ENCODE results near the gene BPIFB2.

Gene BPIFB2

GRCh38 chr20:33009214-33010132 is 2.0 kb downstream of the BPIFB2 start:
- DNase-seq, result peak; percentile 22

DNA sequence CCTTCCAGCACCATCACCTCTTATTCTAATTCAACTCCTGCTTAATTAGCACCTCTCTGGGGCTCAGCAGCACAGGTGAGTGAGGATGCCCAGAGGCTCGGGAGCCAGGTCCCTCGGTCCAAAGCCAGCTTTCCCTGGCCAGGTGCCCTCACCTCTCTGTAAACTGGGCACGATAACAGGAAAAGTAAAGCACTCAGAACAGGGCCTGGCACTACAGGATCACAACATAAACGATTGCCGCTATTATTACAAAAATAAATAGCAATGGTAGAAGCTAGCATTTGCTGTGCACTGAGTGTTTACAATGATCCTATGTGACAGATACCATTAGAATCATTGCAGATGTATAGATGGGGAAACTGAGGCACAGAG is 2.6 kb downstream of the BPIFB2 start:
- no peak for DNase-seq

DNA sequence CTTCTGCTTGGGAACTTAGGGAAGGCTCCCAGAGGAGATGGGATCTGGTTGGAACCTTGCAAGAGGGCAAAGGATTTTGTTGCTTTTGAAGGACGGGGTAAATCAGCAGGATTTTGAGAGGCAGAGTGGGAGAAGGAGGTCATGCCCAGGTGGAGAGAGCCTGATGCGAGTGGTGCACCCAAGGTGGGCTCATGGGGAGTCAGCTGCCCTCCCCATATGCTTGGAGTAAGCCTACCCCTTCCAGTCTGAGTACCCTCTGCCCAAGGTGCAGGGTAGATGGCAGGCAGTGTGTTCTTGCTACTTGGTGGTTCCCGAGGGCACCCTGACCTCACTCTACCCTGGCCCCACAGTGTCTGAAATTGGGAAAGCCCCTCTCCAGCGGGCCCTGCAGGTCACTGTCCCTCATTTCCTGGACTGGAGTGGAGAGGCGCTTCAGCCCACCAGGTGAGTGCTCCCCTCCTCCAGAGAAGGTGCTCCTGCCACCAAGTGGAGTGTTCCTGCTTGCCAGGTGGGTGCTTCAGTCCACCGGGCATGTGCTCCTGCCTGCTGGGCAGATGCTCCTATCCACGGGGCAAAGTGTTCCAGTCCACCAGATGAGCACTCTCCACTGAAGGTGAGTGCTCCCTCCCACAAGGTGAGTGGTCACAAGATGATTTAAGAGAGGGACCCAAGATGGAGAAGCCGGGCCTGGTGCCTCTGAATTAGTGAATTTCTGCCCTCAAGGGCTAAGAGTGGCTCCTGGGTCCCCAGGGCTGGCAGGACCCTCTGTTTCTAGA is 3.4 kb downstream of the BPIFB2 start:
- DNase-seq, result no peak

DNA sequence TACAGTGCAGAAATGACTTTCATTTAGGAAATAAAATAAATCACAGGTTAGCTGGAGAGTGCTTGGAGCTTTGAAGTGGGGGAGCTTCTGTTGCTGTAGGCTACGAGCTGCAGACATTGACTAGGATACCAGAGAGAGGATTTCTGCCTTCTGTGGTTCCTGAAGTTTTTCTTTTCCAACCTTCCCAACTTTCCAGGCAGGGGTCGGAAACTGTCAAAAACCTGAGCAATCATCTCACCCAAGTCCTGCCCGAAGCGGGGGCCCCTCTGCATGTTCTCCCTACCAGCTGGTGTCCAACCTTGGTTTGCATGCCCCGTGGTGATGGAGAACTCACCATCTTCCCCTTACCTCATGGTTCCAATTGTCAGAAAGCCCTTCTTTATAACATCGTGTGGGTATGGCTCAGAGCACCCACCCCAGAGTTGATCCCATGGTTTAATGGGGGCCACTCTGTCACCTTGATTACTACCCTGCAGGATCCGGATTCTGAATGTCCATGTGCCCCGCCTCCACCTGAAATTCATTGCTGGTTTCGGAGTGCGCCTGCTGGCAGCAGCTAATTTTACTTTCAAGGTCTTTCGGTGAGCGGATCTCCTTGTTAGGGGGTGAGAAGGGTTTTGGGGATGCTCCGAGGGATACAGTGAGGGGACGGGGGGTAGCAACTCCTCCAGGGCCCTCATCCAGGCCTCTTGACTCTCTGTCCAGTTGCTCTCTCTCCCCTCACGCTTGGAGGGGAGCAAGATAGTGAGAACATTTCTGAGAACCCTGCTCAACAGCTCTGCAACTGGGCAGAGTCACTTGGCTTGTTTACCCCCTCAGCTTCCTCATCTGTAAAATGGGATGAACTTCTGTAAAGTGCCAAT is 5.1 kb downstream of the BPIFB2 start:
- no peak for DNase-seq

DNA sequence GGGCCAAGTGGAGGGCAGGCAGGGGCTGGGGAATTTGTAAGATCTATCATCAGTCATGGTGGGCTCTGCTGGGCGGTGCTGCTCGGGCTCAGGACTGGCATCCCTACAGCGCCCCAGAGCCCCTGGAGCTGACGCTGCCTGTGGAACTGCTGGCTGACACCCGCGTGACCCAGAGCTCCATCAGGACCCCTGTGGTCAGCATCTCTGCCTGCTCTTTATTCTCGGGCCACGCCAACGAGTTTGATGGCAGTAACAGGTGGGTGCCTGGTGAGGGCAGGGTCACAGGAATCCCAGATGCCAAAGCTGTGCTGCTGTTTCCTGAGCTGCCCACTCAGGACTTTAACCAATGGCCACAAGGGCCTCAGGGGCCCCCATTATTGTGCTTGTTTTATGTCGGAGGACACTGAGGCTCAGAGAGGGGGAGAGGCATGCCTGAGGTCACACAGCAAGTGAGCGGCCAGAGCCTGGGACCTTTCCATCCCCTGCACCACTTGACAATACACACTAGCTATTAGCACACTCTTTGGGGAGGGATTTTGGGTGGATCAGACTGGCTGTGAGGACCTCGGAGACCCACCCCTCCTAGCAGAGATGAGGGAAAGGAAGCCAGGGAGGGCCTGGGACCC is 6.3 kb downstream of the BPIFB2 start:
- no peak for DNase-seq

DNA sequence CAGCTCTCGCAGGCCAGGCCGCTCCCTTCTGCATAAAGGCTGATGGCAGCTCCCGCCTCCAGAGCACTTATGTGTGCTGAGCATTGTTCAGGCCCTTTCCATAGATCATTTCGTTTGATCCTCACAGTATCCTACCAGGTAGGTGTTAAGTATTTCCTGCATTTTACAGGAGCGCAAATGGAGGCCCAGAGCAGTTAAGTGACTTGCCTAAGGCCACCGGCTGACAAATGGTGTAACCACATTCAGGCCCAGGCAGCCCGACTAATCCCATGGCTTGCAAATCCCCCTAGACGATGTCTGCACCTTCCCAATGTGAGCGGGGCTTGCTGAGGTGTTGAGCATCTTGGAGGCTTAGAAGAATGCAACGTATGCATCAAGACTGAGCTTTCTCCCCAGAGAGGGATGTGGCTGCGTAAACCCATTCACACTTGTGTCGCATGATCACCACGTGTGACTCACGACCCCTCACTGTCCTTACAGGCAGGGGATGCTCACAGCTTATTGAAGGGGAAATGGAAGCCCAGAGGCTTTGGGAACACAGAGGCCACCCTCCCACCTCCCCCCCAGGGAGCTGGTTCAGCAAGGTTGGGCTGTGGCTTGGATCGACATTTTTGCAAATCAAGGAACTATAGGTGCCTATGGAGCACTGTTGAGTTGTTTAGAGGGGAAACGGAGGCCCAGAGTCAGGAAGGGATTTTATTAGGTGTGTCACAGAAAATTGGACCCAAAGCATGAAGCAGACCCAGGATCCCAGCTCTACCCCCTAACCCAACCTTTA is 7.0 kb downstream of the BPIFB2 start:
- DNase-seq, result peak; percentile 8

DNA sequence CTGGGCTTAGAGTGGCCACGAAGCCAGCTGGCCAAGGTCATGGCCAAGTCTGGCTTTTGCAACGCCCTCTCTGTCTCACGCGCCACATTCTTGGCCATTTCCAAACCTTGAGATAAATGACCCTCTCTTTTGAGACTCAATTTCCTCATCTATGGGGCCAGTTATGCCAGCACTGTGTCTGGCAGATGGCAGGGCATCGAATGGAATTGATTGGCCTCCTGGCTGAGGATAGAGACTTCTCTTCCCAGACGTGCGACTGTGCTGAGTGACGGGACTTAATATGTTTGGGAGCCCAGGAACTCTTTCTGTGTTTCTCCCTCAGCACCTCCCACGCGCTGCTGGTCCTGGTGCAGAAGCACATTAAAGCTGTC is 7.6 kb downstream of the BPIFB2 start:
- DNase-seq, result no peak

GRCh38 chr20:33015700-33016580 is 8.4 kb downstream of the BPIFB2 start:
- DNase-seq, result no peak

GRCh38 chr20:33016581-33017109 is 9.1 kb downstream of the BPIFB2 start:
- no peak for DNase-seq

- no peak for DNase-seq
These were observed 10.0 kb downstream of the BPIFB2 start for GRCh38 chr20:33017542-33017941.

DNA sequence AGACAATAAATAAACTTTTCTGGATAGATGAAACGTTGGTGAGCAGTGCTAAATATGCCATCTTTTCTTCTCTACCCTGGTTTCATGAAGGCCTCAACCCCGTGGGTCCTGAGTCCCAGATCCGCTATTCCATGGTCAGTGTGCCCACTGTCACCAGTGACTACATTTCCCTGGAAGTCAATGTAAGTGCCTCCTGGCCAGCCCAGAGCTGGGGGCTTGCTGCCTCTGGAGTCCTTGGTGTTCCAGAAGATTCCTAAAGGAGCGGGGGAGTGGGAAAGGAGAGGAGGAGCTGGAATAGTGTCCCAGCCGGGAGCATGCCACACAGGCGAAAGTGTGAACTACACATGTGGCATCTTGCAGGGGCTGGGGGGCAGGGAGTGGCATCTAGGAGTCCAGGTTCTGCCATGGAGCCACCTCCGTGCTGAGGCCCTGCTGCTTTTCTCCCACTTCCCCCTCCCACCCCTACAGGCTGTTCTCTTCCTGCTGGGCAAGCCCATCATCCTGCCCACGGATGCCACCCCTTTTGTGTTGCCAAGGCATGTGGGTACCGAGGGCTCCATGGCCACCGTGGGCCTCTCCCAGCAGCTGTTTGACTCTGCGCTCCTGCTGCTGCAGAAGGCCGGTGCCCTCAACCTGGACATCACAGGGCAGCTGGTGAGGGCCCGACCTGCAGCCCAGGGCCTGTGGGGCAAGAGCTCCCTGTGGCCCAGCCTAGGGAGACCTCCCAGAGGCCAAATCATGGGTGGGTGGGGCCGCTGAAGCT is 10.8 kb downstream of the BPIFB2 start:
- DNase-seq, result no peak

DNA sequence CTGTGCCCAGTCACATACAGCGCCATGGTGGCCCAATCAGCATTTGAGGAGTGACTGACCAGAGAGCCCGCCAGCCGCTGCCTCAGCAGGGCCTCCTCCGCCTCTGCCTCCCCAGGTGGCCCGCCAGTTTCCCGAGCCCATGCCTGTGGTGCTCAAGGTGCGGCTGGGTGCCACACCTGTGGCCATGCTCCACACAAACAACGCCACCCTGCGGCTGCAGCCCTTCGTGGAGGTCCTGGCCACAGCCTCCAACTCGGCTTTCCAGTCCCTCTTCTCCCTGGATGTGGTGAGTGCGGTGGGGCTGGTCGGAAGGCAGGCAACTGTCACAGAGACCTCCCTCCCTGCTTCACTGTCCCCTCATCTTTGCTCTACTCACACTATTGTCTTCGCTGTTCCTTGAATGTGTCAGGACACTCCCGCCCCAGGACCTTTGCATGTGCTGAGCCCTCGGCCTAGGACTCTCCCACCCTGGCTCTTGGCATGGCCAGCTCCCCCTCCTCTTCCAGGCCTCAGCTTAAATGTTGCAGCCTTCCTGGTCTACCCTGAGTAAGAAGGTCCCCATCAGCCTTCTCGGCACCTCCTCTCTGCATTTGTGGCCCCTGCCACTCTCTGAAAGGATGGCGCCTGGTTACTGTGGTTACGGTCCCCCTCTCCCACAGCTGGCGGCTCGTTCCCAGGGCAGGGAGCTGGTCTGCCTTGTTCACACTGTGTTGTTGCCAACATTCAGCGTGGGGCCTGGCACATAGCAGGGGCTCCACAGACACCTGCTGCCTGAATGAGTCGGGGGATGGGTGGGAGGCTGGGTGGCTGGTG is 12.2 kb downstream of the BPIFB2 start:
- DNase-seq, result no peak

GRCh38 chr20:33020278-33021161 is 13.0 kb downstream of the BPIFB2 start:
- no peak for DNase-seq

- DNase-seq, result no peak
These were observed 14.4 kb downstream of the BPIFB2 start for GRCh38 chr20:33021879-33022278.

DNA sequence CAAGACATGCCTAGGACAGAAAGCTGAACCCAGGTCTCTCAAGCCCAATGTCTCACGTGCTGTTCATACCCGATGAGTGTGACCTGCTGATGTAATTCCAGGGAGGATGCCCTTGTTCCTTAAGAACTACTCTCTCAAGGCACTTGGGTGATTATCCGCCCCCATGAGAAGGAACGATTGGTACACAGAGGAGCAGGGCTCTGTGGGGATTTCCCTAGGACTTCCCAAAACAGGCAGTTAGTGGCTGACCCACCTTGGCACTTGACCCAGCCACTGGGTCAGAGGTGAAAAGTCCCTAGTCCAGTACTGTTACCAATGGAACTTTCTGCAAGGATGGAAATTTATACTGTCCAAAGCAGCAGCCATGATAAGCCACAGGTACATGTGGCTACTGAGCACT is 14.8 kb downstream of the BPIFB2 start:
- DNase-seq, result no peak

DNA sequence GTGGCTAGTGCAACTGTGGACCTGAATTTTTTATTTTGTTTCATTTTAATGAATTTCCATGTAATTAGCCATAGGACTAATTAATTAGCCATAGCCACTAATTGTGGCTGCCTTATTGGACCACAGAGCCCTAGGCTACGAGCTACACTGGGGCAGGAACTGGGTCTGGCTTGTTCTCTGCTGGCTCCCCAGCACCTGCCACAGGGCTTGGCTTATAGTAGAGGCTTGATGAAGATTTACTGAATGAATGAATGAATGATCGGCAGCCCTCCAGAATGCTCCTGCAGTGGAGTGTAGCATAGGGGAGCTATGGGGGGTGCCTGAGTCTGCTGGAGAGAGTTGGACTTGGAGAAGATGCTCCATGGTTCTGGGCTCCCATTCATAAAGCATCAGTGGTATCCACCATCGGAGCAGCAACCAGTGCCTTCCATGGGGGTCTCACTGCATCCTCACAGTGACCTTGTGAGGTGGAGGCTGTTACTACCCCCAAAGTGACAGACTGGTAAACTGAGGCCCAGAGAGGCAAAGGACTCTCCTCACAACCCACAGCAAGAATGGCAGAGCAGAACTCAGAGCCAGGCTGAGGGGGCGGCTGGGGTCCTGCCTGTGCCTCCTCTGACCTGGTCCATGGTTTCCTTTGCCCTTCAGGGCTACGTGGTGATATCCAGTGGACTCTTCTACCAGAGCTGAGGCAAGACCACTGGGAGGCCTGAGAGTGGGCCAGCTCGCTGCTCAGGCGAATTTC is 15.4 kb downstream of the BPIFB2 start:
- DNase-seq, result no peak

All from eye (tissue), 1 donor.